HG02981 (cell line): ENCODE measurements around the gene UBE3B.

ENCODE experiments used
- ATAC-seq: cut with Tn5 transposase; IDR thresholded peaks from one replicate; pipeline ENCODE4 v1.9.1; 2021; ENCODE audit warnings: mild to moderate bottlenecking, moderate library complexity; ENCODE audit not compliant: unreplicated experiment

Gene UBE3B

GRCh38 chr12:109448707-109449390 lies 28.6 kb upstream of the UBE3B start:
- no peak for ATAC-seq

GRCh38 chr12:109449845-109450532 lies 27.4 kb upstream of the UBE3B start:
- ATAC-seq = no peak

- ATAC-seq = no peak
Measured at GRCh38 chr12:109450980-109451379, 26.5 kb upstream of the UBE3B start.

GRCh38 chr12:109451400-109451799 lies 26.0 kb upstream of the UBE3B start:
- no peak for ATAC-seq

- no peak for ATAC-seq
Measured at GRCh38 chr12:109452489-109452888, 24.9 kb upstream of the UBE3B start.

- ATAC-seq = no peak
Measured at GRCh38 chr12:109455706-109456105, 21.7 kb upstream of the UBE3B start.

GRCh38 chr12:109458086-109458485 lies 19.3 kb upstream of the UBE3B start:
- no peak for ATAC-seq

GRCh38 chr12:109458771-109459208 lies 18.6 kb upstream of the UBE3B start:
- ATAC-seq = no peak

GRCh38 chr12:109459247-109459646 lies 18.2 kb upstream of the UBE3B start:
- no peak for ATAC-seq

- ATAC-seq = no peak
Measured at GRCh38 chr12:109460538-109460937, 16.9 kb upstream of the UBE3B start.

GRCh38 chr12:109461049-109461845 lies 16.2 kb upstream of the UBE3B start:
- no peak for ATAC-seq

- no peak for ATAC-seq
Measured at GRCh38 chr12:109461846-109462756, 15.3 kb upstream of the UBE3B start.

- no peak for ATAC-seq
Measured at GRCh38 chr12:109462868-109463692, 14.4 kb upstream of the UBE3B start.

GRCh38 chr12:109463756-109464155 lies 13.7 kb upstream of the UBE3B start:
- ATAC-seq = no peak

GRCh38 chr12:109464642-109465351 lies 12.6 kb upstream of the UBE3B start:
- no peak for ATAC-seq

- no peak for ATAC-seq
Measured at GRCh38 chr12:109466305-109466704, 11.1 kb upstream of the UBE3B start.

- ATAC-seq = no peak
Measured at GRCh38 chr12:109466821-109467220, 10.6 kb upstream of the UBE3B start.

GRCh38 chr12:109467978-109468676 lies 9.3 kb upstream of the UBE3B start:
- no peak for ATAC-seq

- no peak for ATAC-seq
Measured at GRCh38 chr12:109469517-109469916, 7.9 kb upstream of the UBE3B start.
